Spleen (tissue), 7 donors: Measurements from ENCODE around the gene TNS1.

ENCODE experiments used
- CTCF ChIP-seq, 11 experiments: fragments of 200-600 bp in 7 of 11; fragments of 450-650 bp in 4 of 11; sonication (generic) in 4 of 11; IDR thresholded peaks in 8 of 11; conservative IDR thresholded peaks in 3 of 11; 1 replicate in 7 of 11; 2 replicates in 4 of 11; pipeline versions ENCODE4 v1.4.0 to v1.8.0; 2016 to 2021; ENCODE audit warnings: antibody characterized with exemption in 11 of 11, inconsistent platforms in 4 of 11, mild to moderate bottlenecking in 1 of 11
- POLR2A ChIP-seq, 3 donors: fragments of 450-650 bp; IDR thresholded peaks; one replicate each; pipeline ENCODE4 v1.5.1; 2017; ENCODE audit warnings: antibody characterized with exemption in 3 of 3, mild to moderate bottlenecking in 1 of 3
- POLR2AphosphoS5 ChIP-seq, 3 donors: sonication (generic); formaldehyde crosslinking; IDR thresholded peaks; one replicate each; pipeline ENCODE4 v1.5.1; 2017; ENCODE audit warnings: antibody characterized with exemption in 3 of 3
- donor health status: DM: no; HTN: no; CAD: no; lungs with moderate emphysema.
- donor health status: DM: no; HTN: no; CAD: no.
- donor health status: DM: no; HTN: no; CAD: no.

- TF ChIP-seq CTCF (IDR thresholded peaks at IDR 0.05 in 8 of 11, conservative IDR thresholded peaks at IDR 0.05 in 3 of 11), result no peak
- TF ChIP-seq POLR2A (IDR thresholded peaks at IDR 0.05), result no peak
- TF ChIP-seq POLR2AphosphoS5 (IDR thresholded peaks at IDR 0.05), result no peak
These were observed 57.9 kb downstream of the TNS1 start for GRCh38 chr2:217944923-217945322.
